HG03378 (cell line): ENCODE data around the gene RNF214.
"Not testable (repeated sequence)": the region's sequence is repeated elsewhere in the genome, so short reads cannot be mapped to it uniquely, and the experiment has no call there.

ENCODE experiments used
- ATAC-seq: cut with Tn5 transposase; IDR thresholded peaks from one replicate; pipeline ENCODE4 v1.9.1; 2021; ENCODE audit warnings: mild to moderate bottlenecking, moderate library complexity; ENCODE audit not compliant: unreplicated experiment

RNF214 gene

GRCh38 chr11:117229931-117230285 is 2.6 kb upstream of the RNF214 start:
- ATAC-seq: no peak

DNA sequence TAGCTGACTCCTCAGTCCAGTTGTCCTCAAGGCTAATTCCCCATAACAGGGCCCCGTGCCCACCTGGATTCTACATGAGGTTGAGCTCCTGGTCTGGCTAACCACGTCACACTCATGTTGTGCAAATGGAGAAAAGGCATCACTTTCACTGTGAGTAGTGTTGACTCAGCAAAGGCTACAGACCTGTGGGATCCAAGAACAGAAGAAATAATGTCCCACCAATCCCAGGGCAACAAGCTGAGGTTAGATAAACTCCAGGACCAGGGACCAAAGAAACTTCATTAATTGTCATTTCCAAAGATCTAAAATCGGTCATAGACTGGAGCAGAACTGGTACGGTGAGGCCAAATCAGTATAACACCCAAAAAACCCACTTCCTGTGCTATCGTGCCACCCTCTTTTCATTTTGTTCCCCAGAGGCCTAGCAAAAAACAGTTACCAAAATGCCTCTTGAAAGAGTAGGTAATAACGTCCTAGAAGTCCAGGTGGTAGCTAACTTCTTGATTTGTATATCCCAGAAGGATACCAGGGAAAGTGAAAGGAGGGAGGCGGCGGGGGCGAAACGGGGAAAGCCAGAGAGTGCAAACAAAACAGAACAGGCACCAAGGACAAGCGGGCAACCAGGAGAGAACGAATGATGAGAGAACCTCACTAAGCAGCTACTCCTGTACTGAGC is 2.0 kb upstream of the RNF214 start:
- ATAC-seq: no peak

DNA sequence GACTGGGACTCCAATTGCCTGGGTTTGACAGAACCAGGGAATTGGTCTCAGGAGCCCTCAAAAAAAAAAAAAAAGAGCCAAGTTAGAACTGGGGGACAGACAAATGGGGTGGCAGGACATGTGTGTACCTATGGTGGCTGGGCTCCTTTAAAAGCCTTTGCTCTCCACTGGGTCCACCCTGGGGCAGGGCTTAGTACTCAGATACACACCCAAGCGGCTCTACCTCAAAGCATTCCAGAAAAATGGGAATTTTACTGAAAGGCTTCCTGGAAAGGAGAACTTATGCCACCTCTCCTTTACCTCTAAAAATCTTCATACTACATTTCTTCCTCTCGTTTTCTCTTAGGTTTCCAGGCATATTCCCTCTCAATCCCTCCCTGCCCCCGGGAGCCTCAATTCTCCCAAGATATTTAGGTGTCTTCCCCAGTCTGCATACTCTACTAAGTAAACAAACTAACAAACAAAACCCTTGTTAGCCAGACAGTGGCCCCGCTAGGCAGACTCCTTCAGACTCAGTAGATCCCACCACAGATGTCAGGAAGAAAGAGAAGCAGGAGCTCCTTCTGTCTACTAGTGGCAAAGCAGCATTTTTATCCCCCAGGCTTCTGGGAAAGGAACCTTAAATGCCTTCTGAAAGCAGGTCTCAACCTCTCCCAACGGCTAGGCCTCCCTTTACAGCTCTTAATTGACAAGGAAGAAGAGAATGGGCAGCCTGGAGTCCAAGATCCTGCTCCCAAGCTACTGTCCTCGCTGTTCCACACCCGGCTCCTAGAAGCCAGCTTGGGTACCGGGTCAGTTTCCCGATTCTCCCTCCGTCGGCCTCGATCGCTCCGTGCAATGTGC is 1.3 kb upstream of the RNF214 start:
- no peak for ATAC-seq

- ATAC-seq: no peak
Observed at GRCh38 chr11:117231842-117232091, 704 bp upstream of the RNF214 start, which contains the start of gene PCSK7. PCSK7 (minus strand) TSS chr11:117232073; CDS start chr11:117229844, 2,229 bp downstream.

GRCh38 chr11:117232911-117233409 is 489 bp downstream of the RNF214 start:
- ATAC-seq: no peak

DNA sequence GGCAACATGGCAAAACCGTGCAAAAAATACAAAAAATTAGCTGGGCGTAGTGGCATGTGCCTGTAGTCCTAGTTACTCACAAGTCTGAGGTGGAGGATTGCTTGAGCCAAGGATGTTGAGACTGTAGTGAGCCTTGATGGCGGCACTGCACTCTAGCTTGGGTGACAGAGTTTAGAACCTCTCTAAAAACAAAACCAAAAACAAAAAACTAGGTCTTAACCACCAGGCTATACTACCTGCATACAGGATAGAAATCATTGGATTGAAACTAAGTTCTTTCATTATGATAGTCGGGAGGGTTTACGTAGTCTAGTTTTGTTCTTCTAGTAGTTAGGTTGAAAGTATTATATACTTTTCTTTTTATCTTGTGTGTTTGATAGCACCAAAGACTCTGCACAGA is 5.8 kb downstream of the RNF214 start:
- no peak for ATAC-seq

GRCh38 chr11:117239295-117239694 is 6.8 kb downstream of the RNF214 start:
- ATAC-seq: no peak

DNA sequence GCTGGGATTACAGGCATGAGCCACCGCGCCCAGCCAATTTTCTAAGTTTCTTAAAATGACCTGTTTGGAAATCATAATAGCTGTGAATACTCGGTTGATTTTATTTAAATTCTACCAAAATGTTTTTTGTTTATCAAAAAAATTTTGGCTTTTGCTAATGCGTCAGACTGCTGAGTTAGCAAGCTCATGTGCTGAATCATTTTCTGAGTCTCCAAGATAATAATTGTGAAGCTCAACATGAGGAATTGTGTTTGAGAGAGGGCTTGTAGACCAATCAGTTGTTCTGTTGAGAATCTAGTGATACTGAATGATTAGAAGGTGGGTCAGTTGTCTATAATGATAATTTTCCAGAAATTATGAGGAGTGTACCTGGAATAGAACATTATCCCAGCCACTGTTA is 15.9 kb downstream of the RNF214 start:
- ATAC-seq: no peak

DNA sequence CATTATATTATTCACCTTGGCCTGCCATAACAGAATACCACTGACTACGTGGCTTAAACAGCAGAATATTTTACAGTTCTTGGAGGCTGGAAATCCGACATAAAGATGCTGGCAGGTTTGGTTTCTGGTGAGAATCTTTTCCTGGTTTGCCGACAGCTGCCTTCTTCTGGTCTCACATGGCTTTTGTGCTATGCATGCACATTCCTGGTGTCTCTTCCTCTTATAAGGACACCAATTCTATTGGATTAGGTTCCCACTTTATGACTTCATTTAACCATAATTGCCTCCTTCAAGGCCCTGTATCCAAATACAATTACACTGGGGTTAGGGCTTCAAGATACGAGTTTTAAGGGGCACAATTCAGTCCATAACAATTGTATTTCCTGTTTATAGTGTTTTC is 17.1 kb downstream of the RNF214 start:
- ATAC-seq: no peak

- no peak for ATAC-seq
Observed at GRCh38 chr11:117251506-117251905, 19.0 kb downstream of the RNF214 start.

DNA sequence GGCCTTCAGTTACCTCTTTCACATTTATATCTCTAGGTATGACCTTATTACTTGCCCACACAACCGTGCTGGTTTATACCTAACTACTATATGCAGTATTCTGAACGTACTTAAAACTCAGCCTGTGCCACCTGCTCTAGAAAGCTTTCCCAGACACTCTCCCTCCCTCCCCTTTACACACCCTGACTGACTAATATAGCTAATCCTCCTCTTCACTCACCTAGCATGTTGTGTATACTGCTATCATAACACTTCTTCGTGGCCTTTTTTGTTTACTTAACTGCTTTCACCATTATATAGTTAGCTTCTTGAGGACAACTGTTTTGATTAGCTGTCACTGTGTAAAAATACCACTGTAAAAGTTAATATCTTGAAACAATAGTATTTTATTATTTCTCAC is 23.5 kb downstream of the RNF214 start:
- ATAC-seq: no peak

DNA sequence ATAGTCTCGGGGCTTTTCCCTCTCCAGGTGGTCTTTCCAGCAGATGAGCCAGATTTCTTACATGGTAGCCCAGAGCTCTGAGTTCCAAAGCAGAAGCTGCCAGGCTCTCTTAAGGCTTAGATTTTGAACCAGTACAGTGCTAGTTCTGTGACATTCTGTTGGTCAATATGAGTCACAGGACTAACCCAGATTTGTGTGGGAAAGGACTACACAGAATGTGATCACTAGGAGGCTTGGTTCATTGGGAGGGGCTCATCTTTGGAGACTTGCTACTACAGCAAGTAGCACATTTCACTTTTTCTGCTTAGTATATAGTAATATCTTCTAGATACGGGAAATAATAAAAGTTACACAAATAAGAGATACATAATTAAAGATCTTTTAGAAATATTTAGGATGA is 24.1 kb downstream of the RNF214 start:
- no peak for ATAC-seq

GRCh38 chr11:117258576-117258975 is 26.1 kb downstream of the RNF214 start:
- no peak for ATAC-seq

- no peak for ATAC-seq
Observed at GRCh38 chr11:117259417-117259816, 26.9 kb downstream of the RNF214 start.

GRCh38 chr11:117264624-117265323 is 32.3 kb downstream of the RNF214 start:
- ATAC-seq: not testable (repeated sequence)

- ATAC-seq: no peak
Observed at GRCh38 chr11:117265745-117266144, 33.3 kb downstream of the RNF214 start.

DNA sequence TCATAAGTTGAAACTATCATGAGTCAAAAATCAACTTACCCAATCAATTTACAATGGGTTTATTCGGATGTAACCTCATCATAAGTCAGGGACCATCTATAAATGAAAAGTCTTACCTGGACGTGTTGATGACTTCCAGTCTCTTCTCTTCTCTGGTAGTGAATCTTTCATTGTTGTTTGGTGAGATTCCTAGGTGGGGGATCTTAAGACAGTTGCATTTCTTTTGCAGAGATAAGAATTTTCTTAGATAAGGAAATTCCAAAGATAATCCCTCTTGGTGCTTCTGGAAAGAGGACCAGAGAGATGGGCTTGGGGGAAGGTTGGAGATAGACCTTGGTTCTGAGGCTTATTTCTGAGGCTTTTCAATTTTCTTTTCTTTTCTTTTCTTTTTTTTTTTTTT is 37.4 kb downstream of the RNF214 start:
- ATAC-seq: no peak

GRCh38 chr11:117271208-117271607 is 38.7 kb downstream of the RNF214 start:
- no peak for ATAC-seq

DNA sequence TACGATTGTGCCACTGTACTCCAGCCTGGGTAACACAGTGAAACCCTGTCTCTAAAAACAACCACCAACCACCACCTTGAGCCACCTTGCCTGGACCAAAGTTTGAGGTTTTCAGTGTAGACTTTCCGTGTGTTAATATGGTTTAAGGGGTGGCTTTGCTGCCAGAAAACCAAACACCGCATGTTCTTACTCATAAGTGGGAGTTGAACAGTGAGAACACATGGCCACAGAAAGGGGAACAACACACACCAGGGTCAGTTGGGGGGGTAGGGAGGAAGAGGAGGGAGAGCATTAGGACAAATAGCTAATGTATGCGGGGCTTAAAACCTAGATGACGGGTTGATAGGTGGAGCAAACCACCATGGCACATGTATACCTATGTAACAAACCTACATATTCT is 39.7 kb downstream of the RNF214 start:
- not testable (repeated sequence) for ATAC-seq

DNA sequence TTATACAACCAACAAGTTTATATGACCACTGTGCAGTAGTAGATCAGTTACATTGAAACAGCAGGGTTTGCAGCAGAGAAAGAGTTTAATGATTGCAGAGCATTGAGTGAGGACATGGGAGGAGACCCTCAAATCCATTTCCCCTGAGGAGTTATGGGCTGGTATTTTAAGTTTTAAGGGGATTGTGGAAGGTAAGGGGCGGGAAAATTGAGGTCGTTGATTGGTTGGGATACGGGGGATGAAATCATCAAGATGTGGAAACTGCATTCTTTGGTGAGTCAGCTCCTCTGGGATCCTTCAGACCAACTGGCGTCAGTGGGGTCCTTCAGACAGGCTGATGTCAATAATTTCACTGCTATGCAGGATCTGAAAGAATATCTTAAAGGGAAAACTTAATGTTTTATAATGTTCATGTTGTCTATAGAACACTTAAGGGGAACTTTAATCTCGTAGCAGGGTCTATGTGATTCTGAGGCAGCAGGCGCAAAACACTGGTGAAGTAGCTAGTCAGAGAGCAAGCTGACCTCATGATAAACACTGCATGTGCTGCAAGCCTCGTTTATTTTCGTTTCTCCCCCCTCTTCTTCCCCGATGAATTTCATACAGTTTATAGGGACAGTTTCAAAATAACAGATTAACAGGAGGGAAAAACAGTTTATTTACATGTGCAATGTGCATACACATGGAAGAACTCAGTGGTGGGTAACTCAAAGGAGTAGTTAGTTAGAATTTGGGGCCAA is 41.2 kb downstream of the RNF214 start:
- ATAC-seq: no peak

GRCh38 chr11:117278347-117278746 is 45.9 kb downstream of the RNF214 start:
- no peak for ATAC-seq
